Fibroblast of mammary gland (primary cell): ENCODE data around the gene LMAN2L.

Experiments used
- DNase-seq: peaks from one replicate; pipeline ENCODE4 v3.0.0-alpha.2; 2010; ENCODE audit warnings: low read depth
- H3K4me3 ChIP-seq: 2 replicates; pipeline ENCODE4 v1.5.1; 2011; ENCODE audit warnings: low read depth, mild to moderate bottlenecking, low read length, moderate library complexity; ENCODE audit not compliant: control insufficient read depth
- CTCF ChIP-seq: conservative IDR thresholded peaks from 2 replicates; pipeline ENCODE4 v1.5.1; 2011; ENCODE audit warnings: low read depth, low read length, inconsistent platforms; ENCODE audit not compliant: control insufficient read depth, insufficient read depth

The LMAN2L gene

GRCh38 chr2:96773922-96774321 lies 34.1 kb upstream of the LMAN2L start:
- TF ChIP-seq CTCF: no peak
- no peak overlapping the region for H3K4me3 ChIP-seq

GRCh38 chr2:96772903-96773671 lies 33.2 kb upstream of the LMAN2L start:
- no peak overlapping the region for H3K4me3 ChIP-seq
- DNase-seq: no peak
- no peak for TF ChIP-seq CTCF

More at GRCh38 chr2:96773922-96774321, 34.1 kb upstream of the LMAN2L start:
- no peak for DNase-seq

GRCh38 chr2:96771796-96772618 lies 32.1 kb upstream of the LMAN2L start:
- TF ChIP-seq CTCF: no peak
- no peak overlapping the region for H3K4me3 ChIP-seq

GRCh38 chr2:96770442-96771202 lies 30.8 kb upstream of the LMAN2L start:
- no peak for DNase-seq
- no peak overlapping the region for H3K4me3 ChIP-seq
- no peak for TF ChIP-seq CTCF

More at GRCh38 chr2:96771796-96772618, 32.1 kb upstream of the LMAN2L start:
- no peak for DNase-seq

- no peak for DNase-seq
- TF ChIP-seq CTCF: no peak
- H3K4me3 ChIP-seq: no peak overlapping the region
Measured at GRCh38 chr2:96769814-96770213, 29.9 kb upstream of the LMAN2L start.

- no peak for TF ChIP-seq CTCF
- H3K4me3 ChIP-seq: no peak overlapping the region
- DNase-seq: no peak
Measured at GRCh38 chr2:96768083-96768561, 28.3 kb upstream of the LMAN2L start.
